8988T (cell line): ENCODE data around the gene TINCR.

ENCODE experiments used
- DNase-seq: peaks from one replicate; pipeline ENCODE4 v3.0.0; 2011

The TINCR gene

GRCh38 chr19:5588906-5589676 lies 21.3 kb upstream of the TINCR start:
- no peak for DNase-seq

GRCh38 chr19:5588441-5588840 lies 20.7 kb upstream of the TINCR start:
- DNase-seq = no peak

GRCh38 chr19:5587661-5588060 lies 19.9 kb upstream of the TINCR start:
- DNase-seq = no peak

- DNase-seq = no peak
These were observed 19.3 kb upstream of the TINCR start for GRCh38 chr19:5587071-5587455.

- DNase-seq = no peak
These were observed 18.7 kb upstream of the TINCR start for GRCh38 chr19:5586300-5587070.

- DNase-seq = no peak
These were observed 17.9 kb upstream of the TINCR start for GRCh38 chr19:5585461-5586299.

- DNase-seq = no peak
These were observed 12.4 kb upstream of the TINCR start for GRCh38 chr19:5580161-5580571.

GRCh38 chr19:5579697-5580096 lies 11.9 kb upstream of the TINCR start:
- no peak for DNase-seq

- DNase-seq = no peak
These were observed 11.5 kb upstream of the TINCR start for GRCh38 chr19:5579286-5579685.

GRCh38 chr19:5578097-5578846 lies 10.5 kb upstream of the TINCR start:
- no peak for DNase-seq

GRCh38 chr19:5575590-5575989 lies 7.8 kb upstream of the TINCR start:
- DNase-seq = no peak

- no peak for DNase-seq
These were observed 5.0 kb upstream of the TINCR start for GRCh38 chr19:5572556-5573286.

GRCh38 chr19:5571777-5572176 lies 4.0 kb upstream of the TINCR start:
- DNase-seq = no peak

GRCh38 chr19:5567970-5568407 lies 236 bp upstream of the TINCR start:
- no peak for DNase-seq

- DNase-seq = no peak
These were observed 2.8 kb downstream of the TINCR start for GRCh38 chr19:5564930-5565329.

- no peak for DNase-seq
These were observed 3.7 kb downstream of the TINCR start for GRCh38 chr19:5563935-5564612.

- DNase-seq = no peak
These were observed 4.7 kb downstream of the TINCR start for GRCh38 chr19:5563008-5563431.

- no peak for DNase-seq
These were observed 5.5 kb downstream of the TINCR start for GRCh38 chr19:5562280-5562679.

GRCh38 chr19:5561559-5561958 lies 6.2 kb downstream of the TINCR start:
- DNase-seq = no peak

GRCh38 chr19:5560156-5560555 lies 7.6 kb downstream of the TINCR start:
- DNase-seq = no peak

- no peak for DNase-seq
These were observed 8.0 kb downstream of the TINCR start for GRCh38 chr19:5559804-5560133.
